ENCODE measurements around the gene JAZF1.

The JAZF1 gene

DNA sequence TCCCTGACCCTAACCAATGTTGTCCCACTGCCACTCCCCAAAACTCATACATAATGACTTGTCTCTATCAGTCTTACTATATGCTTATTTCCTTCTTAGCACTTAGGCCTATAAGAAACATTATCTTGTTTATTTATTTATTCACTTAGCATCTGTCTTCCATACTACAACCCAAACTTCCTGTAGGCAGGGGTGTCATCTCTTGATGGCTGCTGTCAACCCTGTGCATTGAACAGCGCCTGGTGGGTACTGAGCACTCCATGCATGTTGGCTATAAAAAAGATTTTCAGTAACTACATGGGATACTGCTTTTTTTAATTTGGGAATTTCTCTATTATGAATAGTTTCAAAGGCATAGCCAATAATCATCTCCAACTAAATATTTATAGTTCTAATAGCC, 46.7 kb downstream of the JAZF1 start:
- no peak for DNase-seq

DNA sequence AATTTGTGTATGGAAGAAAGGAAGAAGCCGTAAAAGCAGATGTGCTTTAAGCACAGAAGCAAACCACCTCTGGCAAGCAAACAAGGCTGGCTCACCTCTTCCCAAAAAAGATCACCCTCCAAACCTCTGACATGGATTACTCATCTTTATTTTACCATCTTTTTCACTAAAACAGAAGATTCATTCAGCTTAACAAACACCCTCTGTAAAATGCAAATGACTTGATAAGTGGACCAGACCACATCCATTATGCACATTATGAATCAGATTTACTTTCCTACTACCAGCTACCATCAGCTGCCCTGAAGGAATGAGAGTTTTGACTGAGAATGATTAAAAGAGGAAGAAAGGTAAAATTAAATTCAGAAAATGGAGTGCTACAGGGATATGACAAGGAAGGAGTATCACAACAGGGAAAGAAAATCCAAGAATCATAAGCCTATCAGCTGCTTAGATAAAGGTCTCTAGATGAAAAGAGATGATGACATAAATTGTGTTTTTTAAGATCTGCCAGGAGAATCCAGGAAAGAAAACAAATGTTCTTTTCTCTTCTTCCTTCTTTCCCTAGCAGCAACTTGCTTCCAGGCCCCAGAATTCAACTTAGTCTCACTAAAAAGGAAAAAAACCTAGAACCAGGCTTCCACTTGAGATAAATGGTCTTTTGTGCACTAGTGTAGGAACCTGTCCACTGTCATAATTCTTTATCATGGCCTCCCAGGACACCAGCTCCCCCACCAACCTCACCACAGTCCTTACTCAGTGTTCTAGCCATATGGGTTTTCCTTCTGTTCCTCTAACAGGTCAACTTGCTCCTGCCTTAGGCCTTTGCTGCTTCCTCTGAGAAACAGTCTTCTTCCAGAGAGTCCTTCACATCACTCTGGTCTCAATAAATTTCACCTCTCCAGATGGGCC, 47.4 kb downstream of the JAZF1 start:
- DNase-seq, result no peak

DNA sequence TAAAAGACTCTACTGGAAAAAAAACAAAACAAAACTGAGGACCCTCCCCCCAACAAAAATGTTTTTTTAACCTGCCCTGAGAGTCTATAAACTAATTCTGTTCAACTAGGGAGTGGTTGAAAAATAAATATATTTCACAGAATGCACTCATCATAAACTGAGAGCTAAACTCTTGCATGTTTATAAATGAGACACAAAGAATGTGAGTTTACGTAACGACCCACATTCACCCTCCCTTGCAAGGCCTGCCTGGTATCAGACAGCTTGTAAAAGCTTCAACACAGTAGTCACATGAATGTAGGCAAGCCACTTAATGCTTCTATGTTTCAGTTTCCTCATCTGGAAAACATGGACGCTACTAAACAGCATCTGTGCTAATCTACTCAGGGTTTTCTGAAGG, 50.3 kb downstream of the JAZF1 start:
- no peak for DNase-seq

DNA sequence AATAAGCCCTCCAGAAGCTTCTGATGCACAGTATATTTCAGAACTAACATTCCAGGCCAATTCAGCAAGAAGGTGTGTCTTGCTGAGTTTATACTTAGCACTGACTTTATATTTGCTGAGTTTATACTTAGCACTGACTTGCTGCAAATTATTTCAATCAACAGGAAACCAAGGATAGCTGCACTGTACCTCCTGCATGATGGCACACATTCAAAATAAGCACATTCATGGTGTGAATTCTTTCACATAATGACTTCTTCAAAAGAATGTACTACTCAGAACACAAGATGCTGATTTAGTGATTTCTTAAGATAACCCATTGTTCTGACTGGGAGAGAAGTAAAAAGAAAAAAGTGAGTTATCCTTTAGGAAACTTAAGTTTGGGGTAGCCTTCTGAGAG, 52.0 kb downstream of the JAZF1 start:
- DNase-seq, result no peak

DNA sequence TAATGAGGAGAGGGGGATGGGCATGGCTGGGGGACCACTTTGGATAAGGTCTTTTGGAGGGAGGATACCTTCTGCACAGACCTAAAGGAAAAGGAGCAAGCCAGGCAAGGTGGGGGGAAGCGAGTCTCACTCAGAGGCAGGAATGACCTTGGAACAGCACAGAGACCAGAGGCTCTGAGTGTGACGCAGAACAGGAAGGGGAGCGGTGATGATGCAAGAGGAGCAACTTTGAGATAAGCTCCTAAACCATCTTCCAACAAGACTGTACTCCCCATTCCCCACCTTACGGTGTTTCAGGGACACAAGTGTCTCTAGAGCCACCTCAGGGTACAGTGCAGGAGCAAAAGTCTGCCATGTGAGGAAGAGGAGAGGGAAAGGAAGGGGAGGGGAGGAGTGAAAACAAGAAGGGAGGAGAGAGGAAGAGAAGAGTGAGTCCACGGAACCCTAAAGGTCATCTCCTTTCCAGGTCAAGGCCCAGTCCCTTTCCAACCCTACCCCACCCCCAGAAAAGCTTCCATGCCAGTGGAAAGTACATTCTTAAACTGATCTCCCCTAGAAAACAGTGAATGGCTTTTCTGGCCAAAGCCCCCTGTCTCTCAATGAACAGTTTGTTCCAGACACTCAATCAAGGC, 54.1 kb downstream of the JAZF1 start:
- DNase-seq, result no peak

DNA sequence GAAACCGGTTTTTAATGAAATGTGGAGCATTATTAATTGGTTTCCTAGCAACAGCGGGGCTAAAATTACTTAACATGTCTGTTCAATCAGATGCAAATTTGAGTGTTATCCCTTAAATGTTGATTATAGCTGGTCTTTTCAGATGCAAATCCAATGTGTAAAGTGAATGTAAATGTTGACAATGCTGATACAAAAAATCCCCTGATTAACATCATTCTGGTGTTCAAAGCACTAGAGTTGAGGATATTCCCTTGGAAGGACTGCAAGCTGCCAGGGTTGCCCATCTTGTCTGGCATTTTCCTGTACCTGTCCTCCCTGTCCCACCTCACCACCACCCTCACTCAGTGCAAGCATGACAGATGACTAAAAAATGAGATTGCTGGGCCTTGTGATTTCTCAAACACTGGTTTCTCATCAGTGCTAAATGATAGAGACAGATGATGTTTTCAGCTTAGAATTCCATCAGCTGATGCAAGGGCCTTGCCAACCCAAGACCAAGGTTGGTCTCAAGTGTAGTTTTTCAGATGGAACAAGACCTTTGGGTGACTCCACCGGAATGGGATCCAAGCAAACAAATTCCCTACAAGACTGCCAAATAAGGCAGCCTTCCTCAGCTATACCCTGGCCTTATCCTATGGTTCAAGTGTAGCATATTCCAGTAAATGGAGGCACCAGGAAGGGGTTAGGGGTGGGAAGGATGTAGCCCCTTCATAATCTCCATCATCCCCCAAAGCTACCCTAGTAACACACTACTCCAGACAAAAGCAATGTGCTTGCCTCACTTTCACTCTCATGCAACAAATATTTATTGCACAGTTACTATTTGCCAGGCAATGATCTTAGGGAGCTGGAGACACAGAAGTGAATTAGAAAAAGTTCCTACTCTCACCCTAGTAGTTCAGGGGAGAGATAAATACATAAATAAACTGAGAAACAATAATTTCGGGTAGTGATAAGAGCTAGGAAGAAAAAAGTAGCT, 54.9 kb downstream of the JAZF1 start:
- DNase-seq, result no peak

DNA sequence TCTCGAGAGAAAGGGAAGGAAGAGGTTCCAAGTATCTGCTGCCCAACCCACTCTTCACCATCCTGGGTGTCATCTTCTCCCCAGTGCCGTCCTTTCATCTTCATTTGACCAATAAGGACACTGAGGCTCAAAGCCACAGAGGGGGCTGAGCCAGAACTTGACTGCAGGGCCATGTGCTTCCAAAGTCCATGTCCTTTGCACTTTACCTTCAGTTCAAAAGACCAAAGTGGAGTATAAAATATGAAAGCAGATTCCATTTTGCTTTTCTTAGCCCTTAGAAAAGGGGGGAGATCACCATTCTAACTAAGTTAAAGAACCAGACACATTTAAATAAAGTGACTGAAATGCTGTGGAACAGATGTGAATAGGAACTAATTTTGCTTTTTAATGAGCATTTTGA, 56.2 kb downstream of the JAZF1 start:
- DNase-seq, result no peak

DNA sequence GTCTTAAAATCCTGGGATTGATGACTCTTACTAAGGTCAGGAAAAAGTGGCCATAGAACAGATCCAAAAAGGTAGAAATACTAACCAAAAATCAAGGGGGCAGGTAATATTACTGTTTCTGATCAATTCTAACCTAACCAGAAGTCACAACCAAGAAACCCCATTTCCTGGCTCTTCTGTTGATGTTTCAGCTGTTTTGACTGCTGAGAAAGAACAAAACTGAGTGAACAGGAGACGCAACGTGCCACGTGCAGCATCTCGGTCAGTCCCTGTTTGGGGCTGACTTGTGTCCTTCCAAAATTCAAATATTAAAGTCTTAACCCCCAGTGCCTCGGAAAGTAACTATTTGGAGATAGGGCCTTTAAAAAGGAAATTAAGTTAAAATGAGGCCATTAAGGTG, 56.8 kb downstream of the JAZF1 start:
- DNase-seq, result no peak

DNA sequence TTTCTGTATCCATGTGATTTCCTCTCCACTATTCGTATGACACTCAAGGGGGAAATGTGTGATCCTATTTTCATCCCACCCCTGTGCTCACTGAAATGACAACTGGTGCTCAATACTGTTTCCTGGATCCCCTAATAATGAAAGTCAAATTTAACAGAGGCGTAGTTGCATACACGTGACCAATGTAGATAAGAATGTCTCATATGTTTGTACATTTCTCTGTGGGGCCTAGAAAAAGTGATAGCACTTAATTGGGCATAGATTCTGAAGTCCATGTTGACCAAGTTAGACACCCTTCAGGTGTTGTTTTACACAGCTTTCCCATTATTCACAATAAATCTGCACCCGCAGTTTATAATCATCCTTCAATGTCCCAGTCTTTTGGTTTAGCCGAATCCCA, 59.1 kb downstream of the JAZF1 start:
- DNase-seq, result no peak

DNA sequence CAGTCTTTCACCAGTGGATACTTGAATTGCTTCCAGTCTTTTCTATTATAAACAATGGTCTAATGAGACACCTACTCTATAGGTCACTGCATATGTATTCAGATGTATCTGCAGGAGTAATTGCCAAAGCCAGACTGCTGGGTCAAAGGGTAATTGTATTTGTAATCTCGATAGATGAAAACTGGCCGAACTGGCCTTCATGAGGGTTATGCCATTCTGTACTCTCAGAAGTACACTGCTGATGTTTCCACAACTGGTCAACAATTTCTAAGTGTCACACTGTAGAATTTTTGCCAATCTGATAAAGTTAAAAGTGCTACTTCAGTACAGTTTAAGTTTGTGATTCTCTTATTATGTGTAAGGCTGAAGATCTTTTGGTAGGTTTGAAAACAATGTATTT, 64.6 kb downstream of the JAZF1 start:
- DNase-seq, result no peak

DNA sequence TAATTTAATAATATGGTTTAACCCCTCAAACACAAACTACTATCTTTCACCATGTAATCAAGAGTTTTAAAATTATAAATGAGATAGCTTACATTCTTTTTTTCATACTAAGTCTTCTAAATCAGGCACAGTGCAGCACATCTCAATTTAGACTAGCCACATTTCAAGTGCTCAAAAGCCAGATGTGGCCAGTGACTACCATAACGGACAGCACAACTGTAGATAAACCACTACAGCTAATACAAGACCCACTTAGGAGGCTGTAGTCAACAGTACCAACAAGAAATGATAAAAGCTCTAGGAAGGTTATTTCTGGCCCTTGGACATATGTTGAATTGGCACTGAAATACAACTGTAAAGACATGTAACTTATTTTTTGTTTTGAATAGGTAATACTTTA, 65.3 kb downstream of the JAZF1 start:
- no peak for DNase-seq

DNA sequence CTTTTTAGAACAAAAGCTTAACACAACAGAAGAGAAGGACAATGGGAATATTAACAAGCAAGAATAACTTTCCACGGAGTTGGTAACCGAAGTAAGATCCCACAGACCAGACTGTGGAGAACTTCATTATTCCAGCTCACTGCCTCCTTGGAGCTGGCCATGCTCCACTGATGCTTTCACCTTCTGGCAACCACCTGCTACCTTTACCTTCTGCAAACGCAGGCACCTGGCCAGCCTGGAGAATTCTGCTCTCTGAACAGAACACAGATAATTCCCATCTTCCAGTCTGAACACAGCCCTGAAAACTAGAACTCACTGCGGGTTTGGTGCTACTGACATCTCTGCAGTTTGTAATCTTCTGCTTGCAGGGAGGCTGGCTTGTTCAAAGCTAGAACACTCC, 66.5 kb downstream of the JAZF1 start:
- DNase-seq, result no peak

DNA sequence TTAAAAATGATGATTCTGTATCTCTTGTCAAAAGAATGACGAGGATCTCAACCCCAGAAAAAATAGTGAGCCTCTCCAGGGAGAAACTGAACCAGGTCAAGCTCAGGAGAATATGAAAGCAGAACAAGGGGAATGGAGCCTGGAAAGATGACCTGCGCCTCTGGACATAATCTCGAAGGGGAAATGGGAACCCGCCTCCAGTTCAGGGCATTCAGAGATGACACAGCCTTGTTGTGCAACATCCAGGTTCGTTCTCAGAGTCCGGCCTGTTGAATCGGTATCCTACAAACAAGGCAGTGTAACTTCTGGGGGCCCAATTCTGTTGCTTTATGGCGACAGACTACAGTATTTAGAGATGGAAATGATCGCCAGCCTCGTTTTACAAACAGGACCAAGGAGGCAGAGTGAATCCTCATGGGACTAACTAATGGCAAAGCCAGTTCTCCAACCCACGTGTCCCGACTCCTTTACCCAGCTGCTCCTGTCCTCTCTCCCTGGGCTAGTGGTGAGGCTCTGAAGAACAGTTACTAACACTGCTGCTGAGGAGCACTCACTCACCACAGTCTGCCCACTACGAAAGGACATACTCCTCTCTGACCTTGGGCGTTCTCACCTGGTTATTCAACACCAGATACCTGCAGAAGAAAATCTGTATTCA, 67.6 kb downstream of the JAZF1 start:
- no peak for DNase-seq

DNA sequence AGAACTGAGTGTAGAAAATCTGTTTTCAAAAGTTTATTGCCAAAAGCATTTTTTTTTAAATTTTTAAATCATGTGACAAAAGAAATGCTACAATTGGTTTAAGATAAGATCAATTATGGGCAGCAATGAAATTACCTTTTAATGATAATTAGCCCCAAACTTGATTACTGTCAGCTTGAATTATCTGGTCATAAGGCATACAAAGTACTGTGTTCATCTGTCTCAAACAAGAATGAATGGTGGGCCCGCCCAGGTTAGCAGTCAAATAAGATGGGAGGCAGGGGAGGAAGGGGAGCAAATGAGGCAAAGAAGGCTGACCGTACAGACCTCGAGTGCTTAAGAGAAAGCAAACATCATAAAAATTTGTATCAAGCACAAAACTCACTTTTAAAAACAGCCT, 68.1 kb downstream of the JAZF1 start:
- DNase-seq, result no peak

DNA sequence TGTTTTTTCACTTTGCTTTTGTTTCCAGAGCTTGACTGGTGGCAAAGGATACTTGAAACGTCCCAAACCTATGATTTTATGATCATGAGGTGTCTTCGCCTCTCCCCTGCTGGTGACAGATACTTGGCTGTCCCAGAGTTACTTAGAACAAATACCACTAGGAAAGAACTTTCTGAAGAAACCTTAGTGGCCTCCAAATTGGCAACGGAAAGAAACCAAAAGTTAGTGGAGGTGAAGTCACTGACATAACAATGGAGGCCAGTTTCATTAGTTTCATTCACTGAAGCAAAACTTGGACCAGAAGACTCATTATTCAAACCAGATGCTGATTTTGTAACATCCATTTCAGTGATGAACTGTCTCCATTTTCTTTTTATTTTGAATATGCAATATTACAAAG, 68.6 kb downstream of the JAZF1 start:
- DNase-seq, result no peak

DNA sequence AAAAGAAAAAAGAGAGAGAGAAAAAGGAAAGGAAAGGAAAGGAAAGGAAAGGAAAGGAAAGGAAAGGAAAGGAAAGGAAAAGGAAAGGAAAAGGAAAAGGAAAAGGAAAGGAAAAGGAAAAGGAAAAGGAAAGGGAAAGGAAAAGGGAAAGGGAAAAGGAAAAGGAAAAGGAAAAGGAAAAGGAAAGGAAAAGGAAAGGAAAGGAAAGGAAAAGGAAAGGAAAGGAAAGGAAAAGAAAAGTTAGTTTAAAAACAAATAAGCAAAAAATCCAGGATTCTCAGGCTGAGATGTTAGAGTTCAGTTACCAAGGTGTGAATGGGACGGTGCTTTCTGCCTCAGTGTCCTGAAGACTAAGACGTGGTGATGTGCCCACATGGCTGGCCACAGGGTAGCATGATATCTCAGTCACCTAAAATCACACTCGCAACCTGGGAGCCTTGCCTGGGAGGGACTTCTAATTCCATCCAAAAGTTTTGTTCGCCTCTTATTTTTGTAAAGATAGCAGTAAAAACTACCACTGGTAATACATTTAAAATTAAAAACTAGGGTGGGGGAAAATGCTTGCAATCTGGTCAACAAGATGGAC, 70.1 kb downstream of the JAZF1 start:
- no peak for DNase-seq

DNA sequence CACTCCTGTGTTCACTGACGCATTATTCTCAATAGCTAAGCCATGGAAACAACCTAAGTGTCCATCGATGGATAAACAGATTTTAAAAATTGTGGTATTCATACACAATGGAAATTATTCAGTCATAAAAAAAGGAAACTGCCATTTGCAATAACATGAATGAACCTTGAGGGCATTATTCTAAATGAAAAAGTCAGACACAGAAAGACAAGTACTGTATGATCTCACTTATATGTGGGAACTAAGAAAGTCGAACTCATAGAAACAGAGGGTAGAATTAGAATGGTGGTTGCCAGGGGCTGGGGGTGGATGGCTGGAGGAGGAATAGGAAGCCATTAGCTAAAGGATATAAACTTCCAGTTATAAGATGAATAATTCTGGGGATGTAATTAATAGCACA, 71.8 kb downstream of the JAZF1 start:
- DNase-seq, result no peak

DNA sequence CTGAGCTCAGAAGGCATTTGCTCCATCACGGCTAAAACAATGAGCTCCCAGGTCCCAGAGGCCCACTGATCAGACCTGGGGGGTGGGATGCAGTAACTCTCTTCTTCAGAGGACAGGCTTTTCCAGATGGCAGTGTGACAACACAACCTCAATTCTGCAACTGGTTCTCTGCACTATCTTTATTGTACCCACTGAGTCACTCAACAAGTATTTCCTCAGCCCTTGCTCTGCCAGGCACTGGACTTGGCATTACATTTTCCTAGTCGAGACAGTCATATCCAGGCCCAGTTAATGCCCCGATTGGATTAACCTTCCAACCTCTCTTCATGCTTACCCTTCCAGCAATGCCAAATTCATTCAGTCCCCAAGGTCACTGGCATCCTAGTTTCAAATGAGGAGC, 72.6 kb downstream of the JAZF1 start:
- DNase-seq, result no peak

DNA sequence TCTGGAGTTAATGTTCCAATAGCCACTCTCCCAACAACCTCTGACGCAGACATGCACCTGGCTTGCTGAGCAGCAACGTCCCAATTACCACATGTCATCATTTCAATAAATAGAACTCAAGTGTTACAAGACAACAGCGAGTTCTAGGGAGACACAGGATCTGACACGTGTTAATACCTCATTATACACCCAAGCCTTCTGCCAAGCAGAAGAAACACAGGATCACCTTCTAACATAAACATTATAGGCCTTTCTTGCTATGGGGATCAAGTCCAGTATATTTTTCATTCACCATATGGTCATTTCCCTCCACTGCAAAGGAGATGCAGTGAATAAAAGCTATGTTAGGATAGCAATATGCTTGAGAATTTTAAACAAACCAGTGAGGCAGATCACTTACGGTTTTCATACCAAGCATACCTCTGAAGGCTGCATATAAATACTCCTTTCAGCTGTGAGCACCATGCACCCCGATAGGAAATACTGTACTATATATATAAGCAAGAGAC, 74.2 kb downstream of the JAZF1 start:
- no peak for DNase-seq

DNA sequence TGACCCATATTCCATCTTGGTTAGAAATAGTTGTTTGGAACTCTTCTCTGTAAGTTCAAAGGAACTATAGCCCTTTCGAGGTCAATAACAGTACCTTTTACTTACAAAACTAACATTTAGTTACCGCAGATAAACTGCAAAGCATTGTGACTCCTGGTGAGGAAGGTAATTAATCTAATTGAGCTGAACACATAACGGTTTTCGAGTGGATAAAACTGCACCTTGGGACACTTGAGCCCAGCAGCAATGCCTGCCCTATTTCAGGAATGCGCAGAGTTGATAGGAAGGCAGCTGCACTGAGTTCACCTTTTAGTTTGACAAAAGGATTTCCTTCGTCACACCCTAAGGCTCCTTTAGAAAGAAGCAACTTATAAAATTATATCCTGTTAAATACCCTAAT, 75.4 kb downstream of the JAZF1 start:
- DNase-seq, result no peak

DNA sequence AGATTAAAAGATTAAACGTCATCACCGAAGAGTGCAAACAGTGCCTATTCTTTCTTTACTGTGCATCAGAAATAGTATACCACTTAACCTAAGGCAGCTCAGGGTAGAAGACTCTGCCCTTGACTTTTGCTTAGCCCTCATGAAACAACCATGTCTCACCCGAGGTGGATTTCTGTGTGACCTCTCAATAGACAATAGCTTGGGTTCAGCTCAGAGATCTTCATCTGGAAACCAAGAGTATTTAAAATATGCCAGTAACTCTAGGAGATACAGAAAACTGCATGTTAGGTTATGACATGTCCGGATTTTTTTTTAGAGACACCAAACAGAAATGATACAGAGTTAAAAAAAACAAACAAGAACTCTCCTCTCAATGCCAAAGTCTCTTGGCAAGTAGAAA, 75.8 kb downstream of the JAZF1 start:
- no peak for DNase-seq

DNA sequence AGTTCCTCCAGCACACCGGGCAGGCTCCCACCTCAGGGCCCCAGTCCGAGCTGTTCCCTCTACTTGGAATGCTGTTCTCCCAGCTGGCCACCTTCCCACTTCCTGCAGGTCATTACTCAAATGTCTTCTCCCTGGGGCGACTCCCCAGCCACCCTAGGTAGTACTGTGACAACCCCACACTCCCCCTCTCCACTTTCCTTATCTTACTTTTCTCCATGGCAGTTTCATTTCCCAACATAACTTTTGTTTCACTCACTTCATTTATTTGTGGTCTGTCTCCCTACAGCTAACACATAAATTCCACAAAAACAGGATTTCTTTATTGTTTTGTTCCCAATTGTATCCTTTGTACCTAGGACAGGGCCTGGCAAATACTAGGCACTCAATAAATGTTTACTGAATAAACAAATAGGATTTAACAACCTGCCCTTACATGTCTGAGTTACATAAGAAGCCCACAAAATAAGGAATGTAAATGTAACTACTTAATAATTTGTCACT, 76.5 kb downstream of the JAZF1 start:
- no peak for DNase-seq
